ENCODE measurements around the gene GAS2L1. TPM values are rescaled to one million over a fixed set of nuclear protein-coding genes. Genes with fewer than 3 reads are reported as not detected.

Gene GAS2L1
- total RNA-seq, 1 experiment from 2014 or later: 68.8 TPM

- Histone ChIP-seq H3K36me3 (ENCODE audit: control insufficient read depth, insufficient read depth, low read length) (no peaks in the 10 kb centered on the region), H3K27me3 (ENCODE audit: control insufficient read depth, insufficient read depth, low read length) (no peaks in the 10 kb centered on the region), H3K4me3 (ENCODE audit: low read depth in 2 of 2, low read length in 2 of 2) (no peak overlapping the region), H3K4me1 (ENCODE audit: control insufficient read depth, insufficient read depth, low read length) (no peaks in the 10 kb centered on the region), H3K27ac (ENCODE audit: low read length) (no peak overlapping the region), H3K9me3 (ENCODE audit: control insufficient read depth, insufficient read depth, low read depth, low read length) (no peaks in the 10 kb centered on the region)
- BruUV-seq (replicated peaks): no TSS peak
- ATAC-seq (peak; percentile 11; the same call in 1 of the 2 replicates), DNase-seq (ENCODE audit: low read depth, low spot score) (no peak)
- in situ Hi-C loops (cut with HindIII; ENCODE audit: low pct_unique_long_range_greater_than_20kb, low sequenced_read_pairs): no loop called here
- no peak for TF ChIP-seq CTCF (IDR thresholded peaks at IDR 0.05)
- no peak for TF ChIP-seq POLR2AphosphoS5 (IDR thresholded peaks at IDR 0.05; ENCODE audit: low read depth, low read length)
- TF ChIP-seq TCF7L2 (IDR thresholded peaks at IDR 0.05; ENCODE audit: low read depth, low read length): no peak
- TF ChIP-seq REST (IDR thresholded peaks at IDR 0.05; ENCODE audit: insufficient read depth in 1 of 2, low read depth in 2 of 2, low read length in 1 of 2): no peak
- no peak for TF ChIP-seq SIN3A (IDR thresholded peaks at IDR 0.05; ENCODE audit: borderline replicate concordance, insufficient read depth, low read depth, low read length)
- ChIA-PET POLR2A (no interaction called here), CTCF (no interaction called here)
- intact Hi-C loops (cut with micrococcal nuclease; ENCODE audit: unreplicated experiment): no loop called here
These were observed 46.4 kb upstream of the GAS2L1 start for GRCh38 chr22:29260031-29260560.

- TF ChIP-seq TCF7L2 (IDR thresholded peaks at IDR 0.05; ENCODE audit: low read depth, low read length) (no peak), SIN3A (IDR thresholded peaks at IDR 0.05; ENCODE audit: borderline replicate concordance, insufficient read depth, low read depth, low read length) (no peak), POLR2AphosphoS5 (IDR thresholded peaks at IDR 0.05; ENCODE audit: low read depth, low read length) (no peak), CTCF (IDR thresholded peaks at IDR 0.05) (no peak), REST (IDR thresholded peaks at IDR 0.05; ENCODE audit: insufficient read depth in 1 of 2, low read depth in 2 of 2, low read length in 1 of 2) (no peak)
- Histone ChIP-seq H3K4me1 (ENCODE audit: control insufficient read depth, insufficient read depth, low read length) (no peaks in the 10 kb centered on the region), H3K27ac (ENCODE audit: low read length) (no peak overlapping the region), H3K4me3 (ENCODE audit: low read depth in 2 of 2, low read length in 2 of 2) (no peak overlapping the region), H3K27me3 (ENCODE audit: control insufficient read depth, insufficient read depth, low read length) (no peaks in the 10 kb centered on the region), H3K9me3 (ENCODE audit: control insufficient read depth, insufficient read depth, low read depth, low read length) (no peaks in the 10 kb centered on the region), H3K36me3 (ENCODE audit: control insufficient read depth, insufficient read depth, low read length) (no peaks in the 10 kb centered on the region)
- ATAC-seq (peak; percentile 37), DNase-seq (ENCODE audit: low read depth, low spot score) (no peak)
- in situ Hi-C loops (cut with HindIII; ENCODE audit: low pct_unique_long_range_greater_than_20kb, low sequenced_read_pairs): no loop called here
- intact Hi-C loops (cut with micrococcal nuclease; ENCODE audit: unreplicated experiment): no loop called here
- BruUV-seq (replicated peaks): no TSS peak
- ChIA-PET POLR2A (no interaction called here), CTCF (no interaction called here)
These were observed 45.7 kb upstream of the GAS2L1 start for GRCh38 chr22:29260601-29261315.
